ENCODE measurements around the gene MROH8. TPM values are rescaled to one million over a fixed set of nuclear protein-coding genes. Genes with fewer than 3 reads are reported as not detected.

The MROH8 gene
- polyA plus RNA-seq, 2 of the 4 experiments (the other 2 are of a cell fraction), result 1.3 to 3.3 TPM

Other genes starting within 250 kb of the MROH8 start
- 9.8 and 10.0 TPM in 2 replicates for gene SAMHD1, start 227.8 kb downstream of the MROH8 start, polyA plus RNA-seq (2011; rRNA removed)
- gene SAMHD1, start 227.8 kb downstream of the MROH8 start, polyA plus RNA-seq (2017; fragmentation: RNase III; extraction: RNeasy Plus Mini Kit Qiagen cat#74134 plus additional on column Dnase treatment), result 11.1 to 13.0 TPM (median 11.7 TPM) in 3 replicates
- 12.2 and 17.1 TPM in 2 replicates for gene RBL1, start 83.6 kb downstream of the MROH8 start, polyA plus RNA-seq (2011; rRNA removed)
- 10.2 to 12.1 TPM (median 10.8 TPM) in 3 replicates for gene RBL1, start 83.6 kb downstream of the MROH8 start, polyA plus RNA-seq (2017; fragmentation: RNase III; extraction: RNeasy Plus Mini Kit Qiagen cat#74134 plus additional on column Dnase treatment)
- gene RPN2, start 218 bp downstream of the MROH8 start, polyA plus RNA-seq (2011; rRNA removed), result 391 and 485 TPM in 2 replicates
- gene RPN2, start 218 bp downstream of the MROH8 start, polyA plus RNA-seq (2017; fragmentation: RNase III; extraction: RNeasy Plus Mini Kit Qiagen cat#74134 plus additional on column Dnase treatment), result 282 to 292 TPM (median 288 TPM) in 3 replicates
- not detected in 2 replicates for gene GHRH, start 82.3 kb upstream of the MROH8 start, polyA plus RNA-seq (2011; rRNA removed)
- not detected in 3 replicates for gene GHRH, start 82.3 kb upstream of the MROH8 start, polyA plus RNA-seq (2017; fragmentation: RNase III; extraction: RNeasy Plus Mini Kit Qiagen cat#74134 plus additional on column Dnase treatment)
- gene MANBAL, start 110.1 kb upstream of the MROH8 start, polyA plus RNA-seq (2011; rRNA removed), result 104 and 131 TPM in 2 replicates
- 95.3 to 102 TPM (median 95.9 TPM) in 3 replicates for gene MANBAL, start 110.1 kb upstream of the MROH8 start, polyA plus RNA-seq (2017; fragmentation: RNase III; extraction: RNeasy Plus Mini Kit Qiagen cat#74134 plus additional on column Dnase treatment)
- gene SRC, start 166.6 kb upstream of the MROH8 start, polyA plus RNA-seq (2011; rRNA removed), result 154 and 212 TPM in 2 replicates
- 133 to 139 TPM (median 134 TPM) in 3 replicates for gene SRC, start 166.6 kb upstream of the MROH8 start, polyA plus RNA-seq (2017; fragmentation: RNase III; extraction: RNeasy Plus Mini Kit Qiagen cat#74134 plus additional on column Dnase treatment)